IMR-90 (cell line): ENCODE measurements around the gene C7orf25.
A peak's percentile ranks its signal among the peaks of the same experiment; 100 is the strongest.

Experiments used
- CEBPB ChIP-seq: IDR thresholded peaks from 2 replicates; pipeline ENCODE4 v1.6.1; 2012; ENCODE audit warnings: low read depth, low read length, improper control_type of control experiment
- TF ChIP-seq, protein P1 (sequence below): fragments of 150-350 bp; IDR thresholded peaks from 2 replicates; pipeline ENCODE4 v1.6.1; 2017; ENCODE audit warnings: mild to moderate bottlenecking, antibody characterized with exemption, low read length, low read depth
- TF ChIP-seq, protein P2 (sequence below): conservative IDR thresholded peaks from 2 replicates; pipeline ENCODE4 v1.5.1; 2012; ENCODE audit warnings: mild to moderate bottlenecking, low read depth, low read length, improper control_type of control experiment
- TF ChIP-seq, protein P3 (sequence below): fragments of 150-350 bp; IDR thresholded peaks from 2 replicates; pipeline ENCODE4 v1.6.1; 2016; ENCODE audit warnings: low read depth, mild to moderate bottlenecking, low read length, moderate library complexity, borderline replicate concordance

DNA sequence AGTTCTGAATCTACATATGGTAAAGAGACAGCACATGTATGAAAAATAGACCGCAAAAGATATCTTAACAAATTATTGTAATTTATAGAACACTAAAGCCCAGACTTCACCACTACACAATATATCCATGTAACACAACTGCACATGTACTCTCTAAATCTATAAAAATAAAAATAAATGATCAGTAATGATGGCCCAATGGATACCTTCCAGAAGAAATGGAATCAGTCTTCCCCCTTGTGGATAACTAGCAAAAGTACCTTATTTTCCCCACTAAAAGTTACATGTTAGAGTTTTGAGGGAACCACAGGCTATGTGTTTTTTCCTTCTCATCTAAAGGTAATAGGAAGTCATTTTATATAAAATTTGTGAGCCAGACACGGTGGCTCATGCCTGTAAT, 25.7 kb downstream of the C7orf25 start:
- TF ChIP-seq, protein P1, sequence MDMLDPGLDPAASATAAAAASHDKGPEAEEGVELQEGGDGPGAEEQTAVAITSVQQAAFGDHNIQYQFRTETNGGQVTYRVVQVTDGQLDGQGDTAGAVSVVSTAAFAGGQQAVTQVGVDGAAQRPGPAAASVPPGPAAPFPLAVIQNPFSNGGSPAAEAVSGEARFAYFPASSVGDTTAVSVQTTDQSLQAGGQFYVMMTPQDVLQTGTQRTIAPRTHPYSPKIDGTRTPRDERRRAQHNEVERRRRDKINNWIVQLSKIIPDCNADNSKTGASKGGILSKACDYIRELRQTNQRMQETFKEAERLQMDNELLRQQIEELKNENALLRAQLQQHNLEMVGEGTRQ = no peak
- TF ChIP-seq, protein P2, sequence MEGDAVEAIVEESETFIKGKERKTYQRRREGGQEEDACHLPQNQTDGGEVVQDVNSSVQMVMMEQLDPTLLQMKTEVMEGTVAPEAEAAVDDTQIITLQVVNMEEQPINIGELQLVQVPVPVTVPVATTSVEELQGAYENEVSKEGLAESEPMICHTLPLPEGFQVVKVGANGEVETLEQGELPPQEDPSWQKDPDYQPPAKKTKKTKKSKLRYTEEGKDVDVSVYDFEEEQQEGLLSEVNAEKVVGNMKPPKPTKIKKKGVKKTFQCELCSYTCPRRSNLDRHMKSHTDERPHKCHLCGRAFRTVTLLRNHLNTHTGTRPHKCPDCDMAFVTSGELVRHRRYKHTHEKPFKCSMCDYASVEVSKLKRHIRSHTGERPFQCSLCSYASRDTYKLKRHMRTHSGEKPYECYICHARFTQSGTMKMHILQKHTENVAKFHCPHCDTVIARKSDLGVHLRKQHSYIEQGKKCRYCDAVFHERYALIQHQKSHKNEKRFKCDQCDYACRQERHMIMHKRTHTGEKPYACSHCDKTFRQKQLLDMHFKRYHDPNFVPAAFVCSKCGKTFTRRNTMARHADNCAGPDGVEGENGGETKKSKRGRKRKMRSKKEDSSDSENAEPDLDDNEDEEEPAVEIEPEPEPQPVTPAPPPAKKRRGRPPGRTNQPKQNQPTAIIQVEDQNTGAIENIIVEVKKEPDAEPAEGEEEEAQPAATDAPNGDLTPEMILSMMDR = peak; percentile 36; the same call in 1 of the 2 replicates
- TF ChIP-seq, protein P3, sequence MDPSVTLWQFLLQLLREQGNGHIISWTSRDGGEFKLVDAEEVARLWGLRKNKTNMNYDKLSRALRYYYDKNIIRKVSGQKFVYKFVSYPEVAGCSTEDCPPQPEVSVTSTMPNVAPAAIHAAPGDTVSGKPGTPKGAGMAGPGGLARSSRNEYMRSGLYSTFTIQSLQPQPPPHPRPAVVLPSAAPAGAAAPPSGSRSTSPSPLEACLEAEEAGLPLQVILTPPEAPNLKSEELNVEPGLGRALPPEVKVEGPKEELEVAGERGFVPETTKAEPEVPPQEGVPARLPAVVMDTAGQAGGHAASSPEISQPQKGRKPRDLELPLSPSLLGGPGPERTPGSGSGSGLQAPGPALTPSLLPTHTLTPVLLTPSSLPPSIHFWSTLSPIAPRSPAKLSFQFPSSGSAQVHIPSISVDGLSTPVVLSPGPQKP = no peak
- TF ChIP-seq CEBPB = no peak
